OCI-LY1 (cell line): ENCODE data around the gene NOP16.

ENCODE experiments used
- H2AFZ ChIP-seq: fragments of 200-600 bp; sonication (generic), shearing (Covaris generic); 2 replicates; pipeline ENCODE4 v1.6.0; 2014; ENCODE audit warnings: antibody characterized with exemption, mild to moderate bottlenecking, low read length
- H3F3A ChIP-seq: fragments of 200-600 bp; sonication (generic), shearing (Covaris generic); 2 replicates; pipeline ENCODE4 v1.6.0; 2014; ENCODE audit warnings: mild to moderate bottlenecking, antibody characterized with exemption, low read length, moderate library complexity; ENCODE audit not compliant: insufficient read depth
- H3K27ac ChIP-seq: fragments of 200-600 bp; sonication (generic); 2 replicates; pipeline ENCODE4 v1.5.1; 2014; ENCODE audit warnings: low read length, mixed run types, mild to moderate bottlenecking, low read depth; ENCODE audit not compliant: poor library complexity, severe bottlenecking
- H3K27me3 ChIP-seq: fragments of 200-600 bp; sonication (generic); 2 replicates; pipeline ENCODE4 v1.6.0; 2014; ENCODE audit warnings: antibody characterized with exemption, mild to moderate bottlenecking, low read length, moderate library complexity; ENCODE audit not compliant: insufficient read depth
- H3K36me3 ChIP-seq: fragments of 200-600 bp; sonication (generic); 2 replicates; pipeline ENCODE4 v1.6.1; 2014; ENCODE audit warnings: mild to moderate bottlenecking, antibody characterized with exemption, low read length, moderate library complexity, mixed read lengths; ENCODE audit not compliant: insufficient read depth
- H3K4me1 ChIP-seq: fragments of 200-600 bp; sonication (generic); 2 replicates; pipeline ENCODE4 v1.5.1; 2014; ENCODE audit warnings: mild to moderate bottlenecking, low read length, moderate library complexity; ENCODE audit not compliant: insufficient read depth, severe bottlenecking
- H3K4me2 ChIP-seq: fragments of 200-600 bp; sonication (generic), shearing (Covaris generic); 2 replicates; pipeline ENCODE4 v1.6.1; 2014; ENCODE audit warnings: low read length
- H3K4me3 ChIP-seq: fragments of 200-600 bp; sonication (generic); 2 replicates; pipeline ENCODE4 v1.5.1; 2014; ENCODE audit warnings: low read length, low read depth, mild to moderate bottlenecking, mixed read lengths; ENCODE audit not compliant: poor library complexity, severe bottlenecking
- H3K79me2 ChIP-seq: fragments of 200-600 bp; shearing (Covaris generic); 2 replicates; pipeline ENCODE4 v1.6.1; 2016; ENCODE audit warnings: mixed run types, low read length, mixed read lengths; ENCODE audit not compliant: insufficient read depth
- H3K9ac ChIP-seq: fragments of 200-600 bp; sonication (generic), shearing (Covaris generic); 2 replicates; pipeline ENCODE4 v1.6.1; 2014; ENCODE audit warnings: mild to moderate bottlenecking, low read length, mixed read lengths
- H3K9me2 ChIP-seq: fragments of 200-600 bp; sonication (generic), shearing (Covaris generic); 2 replicates; pipeline ENCODE4 v1.6.1; 2014; ENCODE audit warnings: low read depth, mild to moderate bottlenecking, low read length, mixed read lengths
- H3K9me3 ChIP-seq: fragments of 200-600 bp; shearing (Covaris generic); 2 replicates; pipeline ENCODE4 v1.6.1; 2014; ENCODE audit warnings: low read length, mixed read lengths
- H4K20me1 ChIP-seq: fragments of 200-600 bp; sonication (generic), shearing (Covaris generic); 2 replicates; pipeline ENCODE4 v1.6.0; 2016; ENCODE audit warnings: mild to moderate bottlenecking, low read length; ENCODE audit not compliant: insufficient read depth
- EZH2 ChIP-seq: fragments of 200-600 bp; sonication (generic), shearing (Covaris generic); IDR thresholded peaks from 2 replicates; pipeline ENCODE4 v1.8.0; 2017; ENCODE audit warnings: borderline replicate concordance, mixed run types, mild to moderate bottlenecking, antibody characterized with exemption, low read length, moderate library complexity, mixed read lengths
- TF ChIP-seq, protein P1 (sequence below): fragments of 200-600 bp; sonication (generic), shearing (Covaris generic); IDR thresholded peaks from 2 replicates; pipeline ENCODE4 v1.5.1; 2017; ENCODE audit warnings: mild to moderate bottlenecking, antibody characterized with exemption, low read length, moderate library complexity, mixed read lengths

Gene NOP16

DNA sequence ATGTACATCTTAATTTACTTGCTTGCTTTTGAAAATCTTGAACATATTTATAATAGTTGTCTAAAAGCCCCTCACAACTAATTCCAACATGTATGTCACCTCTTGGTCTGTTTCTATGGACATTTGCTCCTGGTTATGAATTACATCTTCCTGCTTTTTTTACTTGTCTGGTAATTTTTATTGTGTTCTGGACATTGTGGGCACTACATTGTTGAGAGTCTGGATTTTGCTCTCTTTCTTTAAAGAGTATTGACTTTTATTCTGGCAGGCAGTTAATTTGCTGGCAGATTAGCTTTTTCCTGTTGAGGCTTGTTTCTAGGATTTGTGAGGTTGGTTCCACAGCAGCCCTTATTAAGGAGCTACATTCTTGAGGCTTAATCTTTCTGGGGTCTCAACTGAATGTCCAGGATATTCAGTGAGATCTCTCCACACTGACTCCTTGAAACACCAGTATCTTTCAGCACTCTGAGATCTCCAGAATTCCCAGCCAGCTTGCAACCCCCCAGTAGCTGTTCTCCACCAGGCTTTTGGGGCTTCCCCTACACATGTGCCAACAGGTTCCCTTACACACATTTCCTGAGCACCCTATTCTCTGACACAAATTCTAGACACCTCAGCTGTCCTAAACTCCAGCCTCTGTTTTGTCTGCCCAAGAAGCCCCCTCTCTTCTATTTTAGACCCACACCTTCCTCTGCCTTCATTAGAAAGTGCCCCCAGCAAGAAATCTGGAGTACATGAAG is 54.2 kb downstream of the NOP16 start:
- no peaks in the 10 kb centered on the region for H3K4me1 ChIP-seq
- no peak overlapping the region for H3K4me3 ChIP-seq
- H3K27me3 ChIP-seq = no peaks in the 10 kb centered on the region
- H3K9ac ChIP-seq = no peak overlapping the region
- no peak overlapping the region for H3K4me2 ChIP-seq
- no peaks in the 10 kb centered on the region for H3K79me2 ChIP-seq
- H2AFZ ChIP-seq = no peak overlapping the region
- H3K9me2 ChIP-seq = no peaks in the 10 kb centered on the region
- TF ChIP-seq, protein P1, sequence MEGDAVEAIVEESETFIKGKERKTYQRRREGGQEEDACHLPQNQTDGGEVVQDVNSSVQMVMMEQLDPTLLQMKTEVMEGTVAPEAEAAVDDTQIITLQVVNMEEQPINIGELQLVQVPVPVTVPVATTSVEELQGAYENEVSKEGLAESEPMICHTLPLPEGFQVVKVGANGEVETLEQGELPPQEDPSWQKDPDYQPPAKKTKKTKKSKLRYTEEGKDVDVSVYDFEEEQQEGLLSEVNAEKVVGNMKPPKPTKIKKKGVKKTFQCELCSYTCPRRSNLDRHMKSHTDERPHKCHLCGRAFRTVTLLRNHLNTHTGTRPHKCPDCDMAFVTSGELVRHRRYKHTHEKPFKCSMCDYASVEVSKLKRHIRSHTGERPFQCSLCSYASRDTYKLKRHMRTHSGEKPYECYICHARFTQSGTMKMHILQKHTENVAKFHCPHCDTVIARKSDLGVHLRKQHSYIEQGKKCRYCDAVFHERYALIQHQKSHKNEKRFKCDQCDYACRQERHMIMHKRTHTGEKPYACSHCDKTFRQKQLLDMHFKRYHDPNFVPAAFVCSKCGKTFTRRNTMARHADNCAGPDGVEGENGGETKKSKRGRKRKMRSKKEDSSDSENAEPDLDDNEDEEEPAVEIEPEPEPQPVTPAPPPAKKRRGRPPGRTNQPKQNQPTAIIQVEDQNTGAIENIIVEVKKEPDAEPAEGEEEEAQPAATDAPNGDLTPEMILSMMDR = no peak
- no peak for TF ChIP-seq EZH2
- peaks cover 7% of the 10 kb centered on the region; the same call in 1 of the 2 replicates for H3K36me3 ChIP-seq
- H3F3A ChIP-seq = no peaks in the 10 kb centered on the region
- no peak overlapping the region for H3K27ac ChIP-seq
- H4K20me1 ChIP-seq = no peaks in the 10 kb centered on the region
- H3K9me3 ChIP-seq = no peaks in the 10 kb centered on the region
